GM18499 (cell line): ENCODE data around the gene CDKN2C.

Source experiments
- ATAC-seq: cut with Tn5 transposase; IDR thresholded peaks from one replicate; pipeline ENCODE4 v1.9.1; 2021; ENCODE audit warnings: moderate number of reproducible peaks; ENCODE audit not compliant: insufficient read depth, unreplicated experiment

CDKN2C gene

GRCh38 chr1:50959913-50960844 is 9.9 kb upstream of the CDKN2C start, which contains the start of gene FAF1:
Gene FAF1 (minus strand): TSS chr1:50960267. CDS start chr1:50959811, 456 bp downstream.
- peak; percentile 74 for ATAC-seq

DNA sequence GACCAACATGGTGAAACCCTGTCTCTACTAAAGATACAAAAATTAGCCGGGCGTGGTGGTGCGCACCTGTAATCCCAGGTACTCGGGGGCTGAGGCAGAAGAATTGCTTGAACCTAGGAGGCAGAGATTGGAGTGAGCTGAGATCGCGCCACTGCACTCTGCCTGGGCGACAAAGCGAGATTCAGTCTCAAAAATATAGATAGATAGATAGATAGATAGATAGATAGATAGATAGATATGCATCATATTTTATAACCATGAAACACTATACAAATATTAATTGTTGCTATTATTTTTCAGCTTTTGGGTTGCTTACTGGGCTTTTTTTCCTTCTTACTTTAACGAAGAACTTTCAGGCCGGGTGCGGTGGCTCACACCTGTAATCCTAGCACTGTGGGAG is 5.2 kb upstream of the CDKN2C start:
- no peak for ATAC-seq

- no peak for ATAC-seq
These were observed 3.1 kb upstream of the CDKN2C start for GRCh38 chr1:50966991-50967390.

GRCh38 chr1:50967416-50968157 is 2.5 kb upstream of the CDKN2C start:
- no peak for ATAC-seq

- ATAC-seq: no peak
These were observed 1.8 kb upstream of the CDKN2C start for GRCh38 chr1:50968158-50968820.

GRCh38 chr1:50968821-50969610 is 1.0 kb upstream of the CDKN2C start:
- ATAC-seq: no peak

DNA sequence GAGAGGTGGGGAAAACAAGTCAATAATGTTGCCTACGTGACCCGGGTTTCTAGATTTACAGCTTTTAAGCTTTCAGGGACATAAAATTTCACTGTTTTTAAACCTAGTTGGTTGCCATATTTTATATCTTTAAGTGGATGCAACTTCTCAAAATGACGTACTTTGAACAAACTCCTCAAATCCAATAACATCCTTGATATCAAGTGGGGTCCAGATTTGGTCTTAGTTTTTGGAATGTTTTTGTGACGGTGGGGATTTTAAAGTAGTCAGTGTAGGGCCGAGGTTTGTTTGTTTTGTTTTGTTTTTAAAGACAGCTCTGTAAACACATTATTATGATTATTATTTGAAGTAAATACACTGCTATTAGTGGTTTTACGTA is 453 bp downstream of the CDKN2C start:
- no peak for ATAC-seq

DNA sequence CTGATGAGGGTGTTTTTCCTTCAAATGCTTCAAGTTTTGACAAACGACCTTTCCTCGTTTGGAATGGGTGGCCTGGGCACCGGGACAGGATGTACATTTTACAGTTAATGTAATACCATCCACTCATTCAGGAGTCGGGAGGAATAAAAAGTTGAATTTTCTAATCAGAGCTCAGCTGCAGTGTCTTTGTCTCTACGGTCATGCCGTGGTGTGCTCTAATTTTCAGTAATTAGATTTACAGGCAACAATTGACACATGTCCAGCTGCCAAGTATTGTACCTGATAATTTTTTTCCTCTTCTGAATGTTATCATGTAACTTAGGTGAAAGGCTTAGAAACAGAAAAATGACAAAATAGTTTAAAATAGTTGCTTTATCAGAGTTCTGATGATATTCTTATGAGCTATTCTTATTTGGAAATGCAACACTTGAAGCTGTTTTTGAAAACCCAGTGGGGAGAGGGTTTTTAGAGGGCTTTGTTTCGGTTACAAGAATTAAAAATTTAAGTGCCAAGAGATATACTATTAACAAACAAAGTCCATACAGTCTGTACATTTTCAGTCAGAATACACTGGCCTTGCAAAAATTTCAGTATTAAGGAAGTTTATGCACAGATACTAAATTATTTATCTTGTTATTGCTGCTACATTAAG is 1.0 kb downstream of the CDKN2C start:
- no peak for ATAC-seq

DNA sequence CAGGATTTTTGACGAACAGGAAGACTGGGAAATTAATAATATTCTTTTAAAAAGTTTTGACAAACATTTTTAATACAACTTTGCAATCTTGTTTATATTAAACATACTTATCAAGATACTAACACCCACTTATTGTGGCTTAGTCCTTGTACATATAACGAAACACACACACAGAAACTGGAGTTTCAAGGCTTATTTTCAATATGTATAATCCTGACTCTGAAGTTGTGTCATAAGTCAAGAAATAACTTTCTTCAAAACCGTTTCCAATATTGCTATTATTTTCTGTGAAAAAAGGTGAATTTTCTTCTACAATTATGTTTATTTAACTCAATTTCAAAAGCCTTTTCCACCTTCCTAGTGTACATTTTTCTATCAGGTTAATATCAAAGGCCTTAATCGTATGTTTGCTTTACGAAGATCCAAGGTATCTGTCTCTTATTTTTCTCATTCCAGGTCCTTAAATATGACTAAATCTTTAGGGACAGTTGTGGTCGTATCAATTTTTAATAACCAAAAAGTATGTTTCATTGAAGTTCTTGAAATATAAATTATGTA is 1.8 kb downstream of the CDKN2C start:
- no peak for ATAC-seq

DNA sequence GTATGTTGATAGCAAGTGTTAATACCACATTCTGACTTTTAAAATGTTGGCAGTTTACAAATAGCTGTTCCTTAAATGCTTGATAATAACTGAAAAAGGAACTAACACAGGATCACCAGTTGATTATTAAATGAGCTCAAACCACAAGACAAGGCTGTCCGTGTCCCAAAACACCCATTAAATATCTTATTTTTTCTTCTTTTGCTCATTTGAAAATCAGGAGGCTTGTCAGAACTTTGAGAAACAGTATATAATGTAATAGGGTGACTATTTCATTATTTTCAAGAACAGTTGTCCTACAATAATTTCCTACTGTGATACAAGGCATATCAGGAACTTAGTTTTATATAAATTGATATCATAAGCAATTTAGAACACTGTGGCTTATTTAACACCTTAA is 2.7 kb downstream of the CDKN2C start:
- no peak for ATAC-seq

GRCh38 chr1:50973255-50973654 is 3.2 kb downstream of the CDKN2C start:
- no peak for ATAC-seq

DNA sequence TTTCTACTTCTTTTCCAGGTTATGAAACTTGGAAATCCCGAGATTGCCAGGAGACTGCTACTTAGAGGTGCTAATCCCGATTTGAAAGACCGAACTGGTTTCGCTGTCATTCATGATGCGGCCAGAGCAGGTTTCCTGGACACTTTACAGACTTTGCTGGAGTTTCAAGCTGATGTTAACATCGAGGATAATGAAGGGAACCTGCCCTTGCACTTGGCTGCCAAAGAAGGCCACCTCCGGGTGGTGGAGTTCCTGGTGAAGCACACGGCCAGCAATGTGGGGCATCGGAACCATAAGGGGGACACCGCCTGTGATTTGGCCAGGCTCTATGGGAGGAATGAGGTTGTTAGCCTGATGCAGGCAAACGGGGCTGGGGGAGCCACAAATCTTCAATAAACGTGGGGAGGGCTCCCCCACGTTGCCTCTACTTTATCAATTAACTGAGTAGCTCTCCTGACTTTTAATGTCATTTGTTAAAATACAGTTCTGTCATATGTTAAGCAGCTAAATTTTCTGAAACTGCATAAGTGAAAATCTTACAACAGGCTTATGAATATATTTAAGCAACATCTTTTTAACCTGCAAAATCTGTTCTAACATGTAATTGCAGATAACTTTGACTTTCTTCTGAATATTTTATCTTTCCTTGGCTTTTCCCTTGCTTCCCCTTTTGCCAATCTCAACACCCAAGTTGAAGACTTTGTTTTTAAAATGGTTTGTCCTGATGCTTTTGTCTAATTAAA is 4.0 kb downstream of the CDKN2C start:
- no peak for ATAC-seq

- no peak for ATAC-seq
These were observed 4.5 kb downstream of the CDKN2C start for GRCh38 chr1:50974618-50974935.

DNA sequence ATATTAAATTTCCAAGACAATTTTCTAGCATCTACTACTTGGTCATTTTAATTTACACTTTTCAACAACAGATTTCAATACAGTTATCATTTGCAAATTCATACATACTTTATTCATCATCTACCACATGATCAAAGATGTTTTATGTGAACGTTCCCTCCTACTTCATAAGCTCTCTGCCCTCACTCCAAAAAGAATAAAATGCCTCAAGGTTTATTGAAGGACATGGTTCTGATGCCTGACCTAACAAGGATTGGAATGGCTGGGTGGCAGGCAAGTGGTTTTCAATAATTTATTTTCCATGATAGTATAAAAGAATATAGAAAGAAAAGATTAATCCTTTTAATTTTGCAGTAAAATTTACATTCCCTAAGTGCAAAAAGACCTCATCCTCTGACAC is 5.4 kb downstream of the CDKN2C start:
- no peak for ATAC-seq

GRCh38 chr1:50976111-50976889 is 6.3 kb downstream of the CDKN2C start:
- ATAC-seq: peak; percentile 13

- peak; percentile 43 for ATAC-seq
These were observed 7.0 kb downstream of the CDKN2C start for GRCh38 chr1:50976890-50977574.

DNA sequence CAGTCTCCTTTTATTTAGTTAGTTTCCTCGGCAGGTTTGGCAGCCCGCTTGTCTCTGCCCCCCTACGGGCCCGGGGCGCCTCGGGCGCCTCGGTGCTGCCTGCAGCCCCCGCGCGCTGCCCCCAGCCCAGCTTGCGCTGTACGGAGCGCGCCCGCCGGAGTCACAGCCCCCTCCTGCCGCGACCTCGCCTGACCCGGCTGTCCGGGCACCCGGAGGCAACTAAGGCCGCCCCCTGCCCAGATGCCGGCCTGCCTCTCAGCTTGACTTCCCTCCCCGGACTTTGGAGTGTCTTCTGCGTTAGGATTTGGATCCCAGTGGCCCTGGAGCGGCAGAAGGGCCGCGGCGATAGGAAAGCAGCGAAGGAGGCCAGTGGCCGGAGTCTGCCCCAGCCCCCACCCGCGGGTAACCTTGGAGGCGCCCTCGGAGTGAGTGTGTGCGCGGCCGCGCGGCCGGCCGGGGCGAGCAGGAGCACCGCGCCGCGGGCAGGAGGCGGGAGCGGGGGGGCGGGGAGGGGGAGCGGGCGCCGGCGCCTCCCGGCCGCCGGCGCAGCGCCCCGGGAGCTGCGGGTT is 7.6 kb downstream of the CDKN2C start:
- peak; percentile 10 for ATAC-seq
